ENCODE results near the gene PRKAG2.

DNA sequence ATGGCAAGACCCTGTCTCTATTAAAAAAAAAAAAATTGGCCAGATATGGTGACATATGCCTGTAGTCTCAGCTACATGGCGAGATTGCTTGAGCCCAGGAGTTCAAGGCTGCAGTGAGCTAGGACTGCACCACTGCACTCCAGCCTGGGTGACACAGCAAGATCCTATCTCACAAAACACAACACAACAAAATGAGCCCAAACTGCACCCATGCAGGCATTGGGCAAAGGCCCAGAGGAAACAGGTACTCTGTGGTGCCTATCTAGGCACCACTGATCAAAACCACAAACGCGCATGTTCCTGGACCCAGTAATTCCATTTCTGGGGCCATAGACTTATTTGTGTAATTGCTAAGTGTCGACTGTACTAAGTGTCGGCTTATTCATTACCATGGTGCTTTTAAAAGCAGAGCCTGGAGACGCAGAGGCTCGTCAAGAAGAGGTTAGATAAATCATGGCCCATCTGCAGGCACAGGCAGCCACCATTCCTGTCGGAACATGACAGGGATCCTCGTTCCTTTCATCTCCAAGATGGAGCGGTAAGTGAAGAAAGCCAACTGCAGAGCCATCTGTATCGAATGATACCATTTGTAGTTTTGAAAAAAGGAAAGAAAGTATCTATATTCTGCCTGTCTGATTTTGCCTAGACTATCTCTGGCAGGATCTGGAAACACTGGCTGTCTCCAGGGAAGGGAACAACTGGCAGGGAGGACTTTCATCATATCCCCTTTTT is 196.9 kb downstream of the PRKAG2 start:
- TF ChIP-seq POLR2A (IDR thresholded peaks at IDR 0.05; ENCODE audit: low read depth, low read length) = no peak
- no peak for TF ChIP-seq TAF1 (IDR thresholded peaks at IDR 0.05; ENCODE audit: low read depth, low read length)
- no peak for TF ChIP-seq POLR2AphosphoS5 (IDR thresholded peaks at IDR 0.05; ENCODE audit: low read depth, low read length)
- TF ChIP-seq SPI1 (IDR thresholded peaks at IDR 0.05; ENCODE audit: low read depth, low read length) = no peak
- TF ChIP-seq POU2F2 (IDR thresholded peaks at IDR 0.05; ENCODE audit: low read depth, low read length) = no peak

Data from GM12891 (cell line).